Subcutaneous adipose tissue (tissue), 4 donors: ENCODE data around the gene HMGCR. TPM values are rescaled to one million over a fixed set of nuclear protein-coding genes. Genes with fewer than 3 reads are reported as not detected.

Source experiments
- CTCF ChIP-seq: fragments of 450-650 bp; IDR thresholded peaks from one replicate; pipeline ENCODE4 v1.5.1; 2016; ENCODE audit warnings: low read depth, mild to moderate bottlenecking, control low read depth, antibody characterized with exemption, moderate library complexity
- total RNA-seq, 4 donors: library from RNA; depleted of rRNA; stranded (reverse); fragments of >200 nt; gene quantifications; one replicate each; pipeline ENCODE4 v1.1.0, GENCODE V29; 2016

HMGCR gene
- total RNA-seq, 4 donors from 2014 or later, result 7.2 to 25.5 (median 13.1) TPM

DNA sequence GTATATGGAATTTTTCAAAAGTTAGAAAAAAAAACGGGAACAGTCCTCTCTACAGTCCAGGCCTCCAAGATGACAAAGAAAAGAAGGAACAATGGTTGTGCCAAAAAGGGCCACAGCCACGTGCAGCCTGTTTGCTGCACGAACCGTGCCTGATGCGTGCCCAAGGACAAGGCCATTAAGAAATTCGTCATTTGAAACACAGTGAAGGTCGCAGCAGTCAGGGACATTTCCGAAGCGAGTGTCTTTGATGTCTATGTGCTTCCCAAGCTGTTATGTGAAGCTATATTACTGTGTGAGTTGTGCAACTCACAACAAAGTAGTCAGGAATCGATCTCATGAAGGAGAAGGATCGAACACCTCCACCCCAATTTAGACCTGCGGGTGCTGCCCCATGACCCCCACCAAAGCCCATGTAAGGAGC lies 37.4 kb downstream of the HMGCR start:
- TF ChIP-seq CTCF, result no peak

- no peak for TF ChIP-seq CTCF
Measured at GRCh38 chr5:75375414-75375813, 38.4 kb downstream of the HMGCR start.

DNA sequence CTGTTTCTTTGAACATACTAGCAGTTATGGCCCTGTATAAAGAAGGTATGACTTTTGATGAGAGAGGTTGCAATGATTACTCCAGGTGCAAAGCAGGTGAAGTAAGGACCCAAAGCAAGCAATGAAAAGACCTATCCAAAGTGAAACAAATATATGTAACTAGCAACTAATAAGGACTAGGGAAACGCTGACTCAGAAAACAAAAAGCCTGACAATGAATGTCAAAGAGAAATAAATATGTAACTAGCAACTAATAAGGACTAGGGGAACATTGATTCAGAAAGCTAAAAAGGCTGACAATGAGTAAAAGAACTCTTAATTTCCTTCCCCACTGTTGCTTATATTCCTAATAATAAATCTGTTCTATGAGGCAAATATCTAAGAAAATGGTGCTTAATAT lies 43.1 kb downstream of the HMGCR start:
- no peak for TF ChIP-seq CTCF

DNA sequence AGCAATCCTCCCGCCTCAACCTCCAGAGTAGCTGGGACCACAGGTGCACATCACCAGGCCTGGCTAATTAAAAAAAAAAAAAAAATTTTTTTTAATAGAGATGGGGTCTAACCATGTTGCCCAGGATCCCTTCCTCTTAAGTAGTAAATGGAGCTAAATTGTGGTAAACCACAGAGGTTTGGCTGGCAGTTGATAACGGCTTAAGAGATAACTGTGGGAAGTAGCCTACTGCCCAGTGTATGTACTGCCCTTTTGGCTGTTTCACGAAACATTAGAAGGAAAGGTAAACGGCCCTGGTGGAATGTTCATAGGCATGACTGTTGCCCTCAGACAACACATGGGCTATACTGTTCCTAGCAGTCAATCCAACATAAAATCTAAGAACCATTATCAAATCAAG lies 44.4 kb downstream of the HMGCR start:
- no peak for TF ChIP-seq CTCF

DNA sequence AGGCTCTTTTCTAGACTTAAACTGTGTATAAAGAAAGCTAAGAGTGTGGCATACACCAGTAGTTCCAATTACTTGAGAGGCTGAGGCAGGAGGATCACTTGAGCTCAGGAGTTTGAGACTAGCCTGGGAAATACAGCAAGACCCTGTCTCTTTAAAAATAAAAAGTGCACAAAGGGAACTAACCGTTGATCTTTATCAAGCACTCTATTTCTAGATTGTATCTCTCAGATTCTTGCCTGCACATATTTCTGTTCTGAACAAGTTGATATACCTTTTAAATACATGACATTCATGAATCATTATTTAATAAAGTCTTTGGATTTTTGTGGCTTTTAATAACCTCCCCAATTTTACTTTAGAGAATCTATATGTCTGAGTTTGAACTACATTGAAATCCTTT lies 47.2 kb downstream of the HMGCR start:
- TF ChIP-seq CTCF, result no peak

GRCh38 chr5:75387806-75388205 lies 50.8 kb downstream of the HMGCR start:
- no peak for TF ChIP-seq CTCF

- TF ChIP-seq CTCF, result no peak
Measured at GRCh38 chr5:75389430-75389829, 52.4 kb downstream of the HMGCR start.

DNA sequence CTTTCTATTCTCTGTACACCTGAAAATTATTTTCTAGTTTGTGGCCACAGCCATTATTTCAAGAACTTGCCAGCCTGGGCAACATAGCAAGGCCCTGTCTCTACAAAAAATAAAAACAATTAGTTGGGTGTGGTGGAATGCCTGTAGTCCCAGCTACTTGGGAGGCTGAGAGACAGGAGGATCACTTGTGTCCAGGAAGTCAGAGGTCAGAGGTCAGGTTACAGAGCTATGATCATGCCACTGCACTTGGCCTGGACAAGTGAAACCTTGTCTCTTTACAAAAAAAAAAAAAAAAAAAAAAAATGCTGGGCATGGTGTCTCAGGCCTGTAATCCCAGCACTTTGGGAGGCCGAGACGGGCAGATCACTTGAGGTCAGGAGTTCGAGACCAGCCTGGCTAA lies 58.3 kb downstream of the HMGCR start:
- no peak for TF ChIP-seq CTCF
